Hepatocyte (in vitro differentiated cells): ENCODE data around the gene SMTNL1. TPM values are rescaled to one million over a fixed set of nuclear protein-coding genes. Genes with fewer than 3 reads are reported as not detected.

Experiments used
- DNase-seq: peaks from one replicate; pipeline ENCODE4 v3.0.0-alpha.2; 2016; ENCODE audit warnings: low spot score
- H2AFZ ChIP-seq: fragments of 200-600 bp; sonication (generic); 2 replicates; pipeline ENCODE4 v1.6.0; 2016; ENCODE audit warnings: antibody characterized with exemption, mild to moderate bottlenecking
- H3K27ac ChIP-seq: fragments of 200-600 bp; sonication (generic); 2 replicates; pipeline ENCODE4 v1.5.1; 2016; ENCODE audit warnings: mild to moderate bottlenecking
- H3K27me3 ChIP-seq: fragments of 200-600 bp; sonication (generic); 2 replicates; pipeline ENCODE4 v1.6.1; 2016
- H3K36me3 ChIP-seq: fragments of 200-600 bp; sonication (generic); replicated peaks from 2 replicates; pipeline ENCODE4 v1.5.1; 2016; ENCODE audit warnings: low read depth; ENCODE audit not compliant: insufficient read depth
- H3K4me1 ChIP-seq: fragments of 200-600 bp; sonication (generic); 2 replicates; pipeline ENCODE4 v1.5.1; 2016; ENCODE audit warnings: mild to moderate bottlenecking, moderate library complexity; ENCODE audit not compliant: insufficient read depth
- H3K4me2 ChIP-seq: fragments of 200-600 bp; sonication (generic); 2 replicates; pipeline ENCODE4 v1.6.0; 2016
- H3K4me3 ChIP-seq: fragments of 200-600 bp; sonication (generic); 2 replicates; pipeline ENCODE4 v1.5.1; 2016; ENCODE audit warnings: mild to moderate bottlenecking
- H3K79me2 ChIP-seq: fragments of 200-600 bp; sonication (generic); 2 replicates; pipeline ENCODE4 v1.6.0; 2017; ENCODE audit warnings: mild to moderate bottlenecking
- H3K9me2 ChIP-seq: fragments of 200-600 bp; sonication (generic); replicated peaks from 2 replicates; pipeline ENCODE4 v1.6.0; 2017; ENCODE audit warnings: mild to moderate bottlenecking; ENCODE audit not compliant: insufficient read depth
- H3K9me3 ChIP-seq: fragments of 200-600 bp; sonication (generic); 2 replicates; pipeline ENCODE4 v1.5.1; 2016; ENCODE audit warnings: low read depth, mild to moderate bottlenecking
- H4K20me1 ChIP-seq: fragments of 200-600 bp; sonication (generic); 2 replicates; pipeline ENCODE4 v1.6.0; 2016; ENCODE audit warnings: mild to moderate bottlenecking; ENCODE audit not compliant: insufficient read depth, poor library complexity, severe bottlenecking
- EZH2 ChIP-seq: fragments of 200-600 bp; sonication (generic); IDR thresholded peaks from 2 replicates; pipeline ENCODE4 v1.6.1; 2016; ENCODE audit warnings: antibody characterized with exemption, mild to moderate bottlenecking, borderline replicate concordance
- EZH2phosphoT487 ChIP-seq: fragments of 200-600 bp; sonication (generic); IDR thresholded peaks from one replicate; pipeline ENCODE4 v1.6.1; 2018; ENCODE audit warnings: antibody characterized with exemption, mild to moderate bottlenecking, low read depth, moderate library complexity; ENCODE audit not compliant: unreplicated experiment, severe bottlenecking
- WGBS: methylation state at CpG from one replicate; pipeline ENCODE4 v1.1.6; 2016; ENCODE audit warnings: low lambda C conversion rate; ENCODE audit errors: missing lambda C conversion rate; 5-methylcytosine and 5-hydroxymethylcytosine counted together
- polyA plus RNA-seq: library from polyadenylated mRNA; unstranded; fragments of >200 nt; fragmentation: Nextera tagmentation; extraction: Ambion mirVana; gene quantifications from 2 replicates; pipeline ENCODE4 v1.2.1, GENCODE V29; 2016
- total RNA-seq: library from RNA; depleted of rRNA; stranded (reverse); fragments of >200 nt; gene quantifications from 2 replicates; pipeline ENCODE4 v1.2.3, GENCODE V29; 2014
- TF ChIP-seq, protein P1 (sequence below): fragments of 200-600 bp; sonication (generic); IDR thresholded peaks from 2 replicates; pipeline ENCODE4 v1.5.1; 2016; ENCODE audit warnings: antibody characterized with exemption, mild to moderate bottlenecking; ENCODE audit not compliant: poor library complexity

SMTNL1 gene
- total and polyA plus RNA-seq, 2 experiments from 2014 or later: not detected

DNA sequence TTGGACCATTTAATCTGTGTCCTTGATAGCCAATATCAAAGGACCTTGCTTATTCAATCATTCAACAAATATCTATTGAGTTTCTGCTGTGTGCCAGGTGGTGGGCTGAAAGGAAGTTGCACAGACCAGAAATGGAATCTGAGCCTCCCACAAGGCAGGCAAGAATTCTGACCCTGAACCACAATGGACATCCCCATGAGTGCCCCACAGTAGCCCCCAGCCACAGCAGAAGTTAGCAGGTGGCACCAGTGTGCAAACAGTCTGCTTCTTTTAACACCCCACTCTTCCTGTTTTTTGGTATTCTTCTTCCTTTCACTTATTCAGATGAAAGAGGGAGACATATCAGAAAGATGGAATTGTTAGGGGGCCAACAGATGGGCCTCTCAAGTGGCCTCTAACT lies 47.9 kb downstream of the SMTNL1 start:
- Histone ChIP-seq H3K27ac (no peak overlapping the region), H3K27me3 (no peaks in the 10 kb centered on the region), H3K4me1 (no peaks in the 10 kb centered on the region), H3K4me3 (no peak overlapping the region), H3K4me2 (no peak overlapping the region), H3K9me3 (no peaks in the 10 kb centered on the region), H3K9me2 (no peaks in the 10 kb centered on the region), H3K36me3 (no peaks in the 10 kb centered on the region), H4K20me1 (no peaks in the 10 kb centered on the region), H3K79me2 (no peaks in the 10 kb centered on the region), H2AFZ (no peak overlapping the region)
- DNase-seq: no peak
- TF ChIP-seq, protein P1, sequence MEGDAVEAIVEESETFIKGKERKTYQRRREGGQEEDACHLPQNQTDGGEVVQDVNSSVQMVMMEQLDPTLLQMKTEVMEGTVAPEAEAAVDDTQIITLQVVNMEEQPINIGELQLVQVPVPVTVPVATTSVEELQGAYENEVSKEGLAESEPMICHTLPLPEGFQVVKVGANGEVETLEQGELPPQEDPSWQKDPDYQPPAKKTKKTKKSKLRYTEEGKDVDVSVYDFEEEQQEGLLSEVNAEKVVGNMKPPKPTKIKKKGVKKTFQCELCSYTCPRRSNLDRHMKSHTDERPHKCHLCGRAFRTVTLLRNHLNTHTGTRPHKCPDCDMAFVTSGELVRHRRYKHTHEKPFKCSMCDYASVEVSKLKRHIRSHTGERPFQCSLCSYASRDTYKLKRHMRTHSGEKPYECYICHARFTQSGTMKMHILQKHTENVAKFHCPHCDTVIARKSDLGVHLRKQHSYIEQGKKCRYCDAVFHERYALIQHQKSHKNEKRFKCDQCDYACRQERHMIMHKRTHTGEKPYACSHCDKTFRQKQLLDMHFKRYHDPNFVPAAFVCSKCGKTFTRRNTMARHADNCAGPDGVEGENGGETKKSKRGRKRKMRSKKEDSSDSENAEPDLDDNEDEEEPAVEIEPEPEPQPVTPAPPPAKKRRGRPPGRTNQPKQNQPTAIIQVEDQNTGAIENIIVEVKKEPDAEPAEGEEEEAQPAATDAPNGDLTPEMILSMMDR: no peak
- TF ChIP-seq EZH2phosphoT487 (no peak), EZH2 (no peak)

DNA sequence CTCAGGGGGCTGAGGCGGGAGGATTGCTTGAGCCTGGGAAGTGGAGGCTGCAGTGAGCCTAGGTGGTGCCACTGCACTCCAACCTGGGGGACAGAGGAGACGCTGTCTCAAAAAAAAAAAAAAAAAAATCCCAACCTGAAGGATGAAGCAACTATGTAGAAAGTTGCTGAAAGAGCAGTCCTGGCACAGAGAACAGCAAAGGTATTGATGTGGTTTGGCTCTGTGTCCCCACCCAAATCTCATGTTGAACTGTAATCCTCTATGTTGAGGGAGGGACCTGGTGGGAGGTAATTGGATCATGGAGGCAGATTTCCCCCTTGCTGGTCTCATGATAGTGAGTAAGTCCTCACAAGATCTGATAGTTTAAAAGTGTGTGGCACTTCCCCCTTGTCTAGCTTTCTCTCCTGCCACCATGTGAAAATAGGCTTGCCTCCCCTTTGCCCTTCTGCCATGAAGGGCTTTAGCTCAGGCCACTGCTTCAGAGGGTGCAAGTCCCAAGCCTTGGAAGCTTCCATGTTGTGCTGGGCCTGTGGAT lies 49.4 kb downstream of the SMTNL1 start:
- 89% methylated on average over 1 of the region's 2 CpGs for WGBS
- no peaks in the 10 kb centered on the region for H3K4me1 ChIP-seq
- H3K27me3 ChIP-seq: no peaks in the 10 kb centered on the region
- no peak for DNase-seq
- H3K27ac ChIP-seq: no peak overlapping the region
- H3K4me2 ChIP-seq: no peak overlapping the region
- no peaks in the 10 kb centered on the region for H3K79me2 ChIP-seq
- H3K9me2 ChIP-seq: no peaks in the 10 kb centered on the region
- H3K9me3 ChIP-seq: no peaks in the 10 kb centered on the region
- no peaks in the 10 kb centered on the region for H4K20me1 ChIP-seq
- no peak overlapping the region for H3K4me3 ChIP-seq
- TF ChIP-seq EZH2: no peak
- no peak for TF ChIP-seq EZH2phosphoT487
- TF ChIP-seq, protein P1: no peak
- H3K36me3 ChIP-seq: no peaks in the 10 kb centered on the region
- no peak overlapping the region for H2AFZ ChIP-seq

DNA sequence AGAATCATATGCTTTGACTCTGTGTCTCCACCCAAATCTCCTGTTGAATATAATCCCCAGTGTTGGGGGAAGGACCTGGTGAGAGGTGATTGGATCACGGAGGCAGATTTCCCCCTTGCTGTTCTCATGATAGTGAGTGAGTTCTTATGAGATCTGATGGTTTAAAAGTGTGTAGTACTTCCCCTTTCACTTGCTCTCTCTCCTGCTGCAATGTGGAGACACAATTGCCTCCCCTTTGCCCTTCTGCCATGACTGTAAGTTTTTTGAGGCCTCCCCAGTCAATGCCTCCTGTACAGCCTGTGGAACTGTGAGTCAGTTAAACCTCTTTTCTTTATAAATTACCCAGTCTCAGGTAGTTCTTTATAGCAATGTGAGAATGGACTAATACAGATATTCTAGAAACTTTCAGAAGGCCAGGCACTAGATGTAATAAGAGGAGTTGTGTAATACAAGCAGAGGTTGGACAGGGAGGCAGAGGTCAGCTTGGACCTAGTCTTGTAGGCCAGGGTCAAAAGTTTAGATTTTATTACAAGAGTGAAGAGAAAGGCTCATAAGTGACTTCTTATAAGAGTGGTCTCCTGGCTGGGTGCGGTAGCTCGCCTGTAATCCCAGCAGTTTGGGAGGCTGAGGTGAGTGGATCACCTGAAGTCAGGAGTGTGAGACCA lies 50.8 kb downstream of the SMTNL1 start:
- WGBS: 88% methylated on average over 3 of the region's 3 CpGs
- H3K4me1 ChIP-seq: no peaks in the 10 kb centered on the region
- no peak overlapping the region for H3K4me2 ChIP-seq
- H3K27ac ChIP-seq: no peak overlapping the region
- H3K36me3 ChIP-seq: no peaks in the 10 kb centered on the region
- TF ChIP-seq EZH2phosphoT487: no peak
- TF ChIP-seq, protein P1: no peak
- TF ChIP-seq EZH2: no peak
- H3K9me3 ChIP-seq: no peaks in the 10 kb centered on the region
- no peak overlapping the region for H2AFZ ChIP-seq
- no peaks in the 10 kb centered on the region for H3K27me3 ChIP-seq
- H3K9me2 ChIP-seq: no peaks in the 10 kb centered on the region
- no peak for DNase-seq
- no peaks in the 10 kb centered on the region for H4K20me1 ChIP-seq
- H3K4me3 ChIP-seq: no peak overlapping the region
- no peaks in the 10 kb centered on the region for H3K79me2 ChIP-seq
